T-helper 22 cell (primary cell): ENCODE data around the gene HLA-A.
"Not testable (repeated sequence)": the region's sequence is repeated elsewhere in the genome, so short reads cannot be mapped to it uniquely, and the experiment has no call there.

ENCODE experiments used
- DNase-seq: peaks from one replicate; pipeline ENCODE4 v3.0.0-alpha.2; 2020; ENCODE audit warnings: low read depth

The HLA-A gene

DNA sequence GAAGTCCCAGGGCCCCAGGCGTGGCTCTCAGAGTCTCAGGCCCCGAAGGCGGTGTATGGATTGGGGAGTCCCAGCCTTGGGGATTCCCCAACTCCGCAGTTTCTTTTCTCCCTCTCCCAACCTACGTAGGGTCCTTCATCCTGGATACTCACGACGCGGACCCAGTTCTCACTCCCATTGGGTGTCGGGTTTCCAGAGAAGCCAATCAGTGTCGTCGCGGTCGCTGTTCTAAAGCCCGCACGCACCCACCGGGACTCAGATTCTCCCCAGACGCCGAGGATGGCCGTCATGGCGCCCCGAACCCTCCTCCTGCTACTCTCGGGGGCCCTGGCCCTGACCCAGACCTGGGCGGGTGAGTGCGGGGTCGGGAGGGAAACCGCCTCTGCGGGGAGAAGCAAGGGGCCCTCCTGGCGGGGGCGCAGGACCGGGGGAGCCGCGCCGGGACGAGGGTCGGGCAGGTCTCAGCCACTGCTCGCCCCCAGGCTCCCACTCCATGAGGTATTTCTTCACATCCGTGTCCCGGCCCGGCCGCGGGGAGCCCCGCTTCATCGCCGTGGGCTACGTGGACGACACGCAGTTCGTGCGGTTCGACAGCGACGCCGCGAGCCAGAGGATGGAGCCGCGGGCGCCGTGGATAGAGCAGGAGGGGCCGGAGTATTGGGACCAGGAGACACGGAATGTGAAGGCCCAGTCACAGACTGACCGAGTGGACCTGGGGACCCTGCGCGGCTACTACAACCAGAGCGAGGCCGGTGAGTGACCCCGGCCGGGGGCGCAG is at the start of gene HLA-A:
TSS of gene HLA-A (plus strand) at position 258 of the 778 bp plus-strand sequence. CDS start at position 280, 22 bp downstream.
- peak; percentile 94 for DNase-seq

DNA sequence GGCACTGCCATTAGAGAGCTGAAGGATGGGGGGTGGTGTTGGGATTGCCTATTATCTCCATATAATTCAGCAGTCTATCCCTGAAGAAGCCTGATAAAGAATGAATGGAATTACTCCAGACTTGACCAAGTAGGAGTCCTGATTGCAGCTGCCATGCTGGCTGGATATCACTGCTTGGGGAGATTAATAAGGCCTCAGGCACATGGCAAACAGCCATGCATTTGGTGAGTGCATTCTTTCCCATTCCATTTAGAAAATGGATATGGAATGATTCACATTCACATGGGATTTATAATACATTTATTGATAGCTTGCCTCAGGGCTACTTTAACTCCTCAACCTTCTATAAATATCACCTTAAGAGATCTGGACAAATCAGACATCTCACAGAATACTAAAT is 49.6 kb upstream of the HLA-A start:
- no peak for DNase-seq

GRCh38 chr6:29899281-29899680 is 43.1 kb upstream of the HLA-A start:
- DNase-seq: no peak

DNA sequence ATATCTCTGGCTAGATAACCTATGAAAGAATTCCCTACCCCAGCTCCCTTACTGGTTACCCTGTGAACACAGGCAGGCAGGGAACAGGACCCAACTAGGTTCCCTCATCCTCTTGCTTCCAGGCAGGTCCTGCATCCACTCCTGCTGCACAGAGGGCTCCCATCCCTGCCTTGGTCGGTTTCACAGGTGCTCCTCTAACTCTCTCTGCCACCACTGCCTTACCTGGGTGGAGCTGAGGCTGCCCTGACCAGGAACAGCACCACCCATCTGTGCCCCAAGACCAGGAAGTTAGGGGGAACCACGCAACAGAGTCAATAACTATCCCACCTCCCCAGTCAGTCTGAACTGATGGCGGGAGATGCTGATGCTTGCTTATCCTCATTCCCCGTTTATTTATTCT is 37.0 kb upstream of the HLA-A start:
- DNase-seq: no peak

GRCh38 chr6:29907637-29908340 is 34.5 kb upstream of the HLA-A start:
- no peak for DNase-seq

DNA sequence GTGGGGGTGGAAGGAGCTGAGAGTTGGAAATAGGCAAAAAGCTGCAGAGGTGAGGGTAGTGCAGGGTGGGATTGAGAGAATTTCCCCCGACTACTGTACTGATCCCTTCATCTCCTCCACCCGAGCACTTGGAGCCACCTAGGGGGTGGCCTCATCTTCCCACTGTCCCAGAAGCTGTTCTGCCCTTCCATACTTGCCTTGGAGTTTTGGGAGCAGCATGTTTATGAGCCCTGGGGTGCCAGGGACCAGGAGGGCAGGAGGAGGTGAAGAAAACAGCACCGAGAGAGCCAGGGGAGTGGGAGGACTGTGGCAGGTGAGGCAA is 34.0 kb upstream of the HLA-A start:
- DNase-seq: no peak

- DNase-seq: no peak
Measured at GRCh38 chr6:29908710-29909109, 33.6 kb upstream of the HLA-A start.

- no peak for DNase-seq
Measured at GRCh38 chr6:29909985-29910384, 32.3 kb upstream of the HLA-A start.

DNA sequence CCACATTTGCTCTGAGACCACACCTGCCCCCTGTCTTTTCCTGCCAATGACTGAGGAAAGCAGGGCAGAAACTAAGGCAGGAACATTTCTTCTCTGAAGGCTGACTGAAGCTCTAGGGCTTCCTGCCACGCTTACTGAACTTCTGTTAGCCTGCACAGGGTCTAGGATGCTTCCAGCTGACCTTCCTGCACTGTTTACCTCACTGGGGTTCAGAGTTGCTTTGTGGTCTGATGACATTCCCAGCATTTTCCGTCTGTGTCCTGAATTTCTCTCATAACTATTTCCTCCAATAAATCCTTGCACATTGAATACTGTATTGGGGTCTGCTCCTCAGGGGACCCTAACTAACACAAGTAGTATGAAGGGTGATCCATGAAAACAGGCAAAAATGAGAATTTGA is 29.5 kb upstream of the HLA-A start:
- no peak for DNase-seq

GRCh38 chr6:29916741-29917140 is 25.6 kb upstream of the HLA-A start:
- no peak for DNase-seq

DNA sequence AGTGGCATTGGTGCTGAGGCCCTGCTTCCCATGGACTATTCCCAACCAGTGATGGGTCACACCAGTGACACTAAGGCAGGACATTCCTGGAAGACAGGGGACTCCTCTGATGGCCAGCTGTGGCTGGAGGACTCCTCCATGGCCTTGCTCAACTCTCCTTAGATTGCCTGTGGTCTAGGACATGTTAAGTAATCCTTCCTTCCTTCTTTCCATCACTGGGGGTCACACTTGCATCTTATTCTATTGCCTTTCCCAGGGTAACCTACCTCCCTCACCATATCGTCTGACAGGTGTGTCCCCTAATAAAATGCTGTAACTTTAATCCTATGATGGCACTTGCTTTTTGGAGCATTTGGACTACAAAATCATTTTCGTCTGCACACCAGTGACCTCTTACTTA is 24.5 kb upstream of the HLA-A start:
- no peak for DNase-seq

DNA sequence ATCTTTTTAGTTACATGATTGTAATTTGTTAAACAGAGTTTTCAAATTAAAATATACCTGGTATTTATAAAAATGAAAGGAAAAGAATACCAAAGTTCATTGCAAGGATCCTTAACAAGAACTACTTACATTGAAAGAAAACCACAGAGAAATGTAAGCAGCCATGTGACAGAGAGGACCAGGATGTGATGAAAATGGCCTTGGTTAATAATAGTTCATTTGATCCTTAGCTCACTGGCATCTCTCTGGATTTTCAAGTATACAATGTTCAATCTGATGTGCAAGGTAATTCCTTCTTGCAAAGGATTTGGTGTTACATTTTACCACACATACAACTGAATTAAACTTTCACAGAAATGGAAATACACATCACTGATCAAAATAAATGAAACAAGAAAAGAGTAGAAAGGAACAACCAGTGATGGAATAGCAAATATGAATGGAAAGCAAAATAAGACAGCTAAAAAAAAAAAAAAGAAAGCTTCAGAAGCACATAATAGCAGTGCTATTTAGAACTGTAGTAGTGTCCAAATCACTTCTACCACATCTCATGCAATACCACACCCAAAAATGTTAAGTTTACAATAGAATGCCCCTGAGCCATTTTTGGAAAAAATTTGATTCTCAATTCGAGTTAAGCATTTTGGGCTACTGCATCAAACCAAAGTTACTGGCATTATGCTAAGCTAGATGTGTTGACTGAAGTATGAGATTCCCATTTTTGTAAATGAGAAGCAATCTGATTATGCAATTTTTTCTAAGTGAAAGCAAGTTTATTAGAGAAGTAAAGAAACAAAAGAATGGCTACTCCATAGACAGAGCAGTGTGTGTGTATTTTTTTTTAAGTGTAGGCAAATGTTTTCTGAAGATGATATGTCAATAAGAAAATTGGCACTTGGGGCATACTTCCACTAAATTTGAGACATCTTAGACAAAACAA is 22.6 kb upstream of the HLA-A start:
- no peak for DNase-seq

- no peak for DNase-seq
Measured at GRCh38 chr6:29924287-29924686, 18.0 kb upstream of the HLA-A start.

GRCh38 chr6:29924731-29925130 is 17.6 kb upstream of the HLA-A start:
- no peak for DNase-seq

GRCh38 chr6:29925321-29925720 is 17.0 kb upstream of the HLA-A start:
- no peak for DNase-seq

GRCh38 chr6:29925727-29926412 is 16.5 kb upstream of the HLA-A start:
- DNase-seq: no peak

DNA sequence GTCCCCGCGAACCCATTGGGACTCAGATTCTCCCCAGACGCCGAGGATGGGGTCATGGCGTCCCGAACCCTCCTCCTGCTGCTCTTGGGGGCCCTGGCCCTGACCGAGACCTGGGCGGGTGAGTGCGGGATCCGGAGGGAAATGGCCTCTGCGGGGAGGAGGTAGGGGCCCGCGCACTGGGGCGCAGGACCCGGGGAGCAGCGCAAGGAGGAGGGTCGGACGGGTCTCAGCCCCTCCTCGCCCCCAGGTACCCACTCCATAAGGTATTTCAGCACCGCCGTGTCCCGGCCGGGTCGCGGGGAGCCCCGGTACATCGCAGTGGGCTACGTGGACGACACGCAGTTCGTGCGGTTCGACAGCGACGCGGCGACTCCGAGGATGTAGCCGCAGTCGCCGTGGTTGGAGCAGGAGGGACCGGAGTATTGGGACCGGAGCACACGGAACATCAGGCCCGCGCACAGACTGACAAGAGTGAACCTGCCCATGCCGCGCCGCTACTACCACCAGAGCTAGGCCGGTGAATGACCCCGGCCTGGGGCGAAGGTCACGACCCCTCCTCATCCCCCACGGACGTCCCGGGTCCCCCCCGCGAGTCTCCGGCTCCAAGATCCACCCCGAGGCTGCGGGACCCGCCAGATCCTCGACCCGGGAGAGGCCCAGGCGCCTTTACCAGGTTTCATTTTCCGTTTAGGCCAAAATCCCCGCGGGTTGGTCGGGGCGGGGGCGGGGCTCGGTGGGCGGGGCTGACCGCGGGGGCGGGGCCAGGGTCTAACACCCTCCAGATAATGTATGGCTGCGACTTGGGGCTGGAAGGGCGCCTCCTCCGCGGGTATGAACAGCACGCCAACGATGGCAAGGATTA is 15.7 kb upstream of the HLA-A start:
- peak; percentile 81 for DNase-seq

DNA sequence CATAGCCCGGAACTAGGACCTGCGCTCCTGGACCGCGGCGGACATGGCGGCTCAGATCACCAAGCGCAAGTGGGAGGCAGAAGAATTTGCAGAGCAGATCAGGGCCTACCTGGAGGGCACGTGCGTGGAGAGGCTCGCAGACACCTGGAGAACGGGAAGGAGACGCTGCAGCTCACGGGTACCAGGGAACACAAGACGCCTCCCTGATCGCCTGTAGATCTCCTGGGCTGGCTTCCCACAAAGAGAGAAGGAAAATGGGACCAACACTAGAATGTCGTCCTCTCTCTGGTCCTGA is 15.1 kb upstream of the HLA-A start:
- DNase-seq: no peak

DNA sequence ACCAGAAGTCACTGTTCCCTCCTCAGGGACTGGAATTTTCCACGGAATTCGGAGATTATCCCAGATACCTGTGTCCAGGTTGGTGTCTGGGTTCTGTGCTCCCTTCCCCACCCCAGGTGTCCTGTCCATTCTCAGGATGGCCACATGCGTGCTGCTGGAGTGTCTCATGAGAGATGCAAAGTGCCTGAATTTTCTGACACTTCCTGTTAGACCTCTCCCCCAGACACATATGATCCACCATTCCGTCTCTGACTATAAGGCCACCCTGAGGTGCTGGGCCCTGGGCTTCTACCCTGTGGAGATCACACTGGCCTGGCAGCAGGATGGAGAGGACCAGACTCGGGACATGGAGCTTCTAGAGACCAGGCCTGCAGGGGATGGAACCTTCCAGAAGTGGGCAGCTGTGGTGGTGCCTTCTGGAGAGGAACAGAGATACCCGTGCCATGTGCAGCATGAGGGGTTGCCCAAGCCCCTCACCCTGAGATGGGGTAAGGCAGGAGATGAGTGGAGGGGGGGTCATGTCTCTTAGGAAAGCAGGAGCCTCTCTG is 14.4 kb upstream of the HLA-A start:
- no peak for DNase-seq

GRCh38 chr6:29930047-29930446 is 12.3 kb upstream of the HLA-A start:
- DNase-seq: not testable (repeated sequence)

DNA sequence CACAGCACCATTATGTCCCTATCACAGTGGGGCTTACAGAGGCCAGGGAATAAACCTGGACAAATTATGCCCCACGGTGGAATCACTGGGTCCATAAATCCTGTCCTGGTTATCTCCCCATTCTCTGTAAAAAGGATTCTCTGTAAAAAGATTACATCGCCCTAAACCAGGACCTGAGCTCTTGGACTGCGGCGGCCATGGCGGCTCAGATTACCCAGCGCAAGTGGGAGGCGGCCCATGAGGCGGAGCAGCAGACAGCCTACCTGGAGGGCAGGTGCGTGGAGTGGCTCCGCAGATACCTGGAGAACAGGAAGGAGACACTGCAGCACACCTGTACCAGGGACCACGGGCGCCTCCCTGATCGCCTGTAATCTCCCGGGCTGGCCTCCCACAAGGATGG is 8.4 kb upstream of the HLA-A start:
- no peak for DNase-seq
